Measurements from ENCODE around the gene NDUFS3. TPM values are rescaled to one million over a fixed set of nuclear protein-coding genes. Genes with fewer than 3 reads are reported as not detected.
A peak's percentile ranks its signal among the peaks of the same experiment; 100 is the strongest.

The NDUFS3 gene
- total and polyA plus RNA-seq, 2 of the 13 experiments (the other 11 are each of a cell fraction or from before 2014, with no cell fraction given): 151 to 184 TPM

DNA sequence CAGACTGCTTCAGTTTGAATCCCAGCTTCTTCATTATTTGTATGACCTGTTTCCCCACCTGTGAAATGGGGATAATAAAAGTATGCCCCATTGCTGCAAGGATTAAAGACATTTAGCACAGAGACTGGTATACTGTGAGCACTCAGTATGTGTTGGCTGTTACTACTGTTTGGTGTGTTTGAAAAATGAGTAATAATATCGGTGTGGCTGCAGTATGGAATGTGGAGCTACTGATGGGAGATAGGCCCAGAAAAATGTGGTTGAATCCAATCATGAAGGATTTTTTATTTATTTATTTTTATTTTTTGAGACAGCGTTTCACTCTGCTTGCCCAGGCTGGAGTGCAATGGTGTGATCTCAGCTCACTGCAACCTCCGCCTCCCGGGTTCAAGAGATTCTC is 24.4 kb downstream of the NDUFS3 start (continued):
- TF ChIP-seq ZFP36 (IDR thresholded peaks at IDR 0.05; ENCODE audit: borderline replicate concordance, low read depth, low read length, partially characterized antibody) (no peak), ZMYM3 (CRISPR knock-in tag; IDR thresholded peaks at IDR 0.05) (no peak), ZNF747 (CRISPR knock-in tag; IDR thresholded peaks at IDR 0.05; ENCODE audit: borderline replicate concordance) (no peak)
- TF ChIP-seq, protein P1, sequence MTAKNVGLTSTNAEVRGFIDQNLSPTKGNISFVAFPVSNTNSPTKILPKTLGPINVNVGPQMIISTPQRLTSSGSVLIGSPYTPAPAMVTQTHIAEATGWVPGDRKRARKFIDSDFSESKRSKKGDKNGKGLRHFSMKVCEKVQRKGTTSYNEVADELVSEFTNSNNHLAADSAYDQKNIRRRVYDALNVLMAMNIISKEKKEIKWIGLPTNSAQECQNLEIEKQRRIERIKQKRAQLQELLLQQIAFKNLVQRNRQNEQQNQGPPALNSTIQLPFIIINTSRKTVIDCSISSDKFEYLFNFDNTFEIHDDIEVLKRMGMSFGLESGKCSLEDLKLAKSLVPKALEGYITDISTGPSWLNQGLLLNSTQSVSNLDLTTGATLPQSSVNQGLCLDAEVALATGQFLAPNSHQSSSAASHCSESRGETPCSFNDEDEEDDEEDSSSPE (CRISPR knock-in tag; IDR thresholded peaks at IDR 0.05): no peak

DNA sequence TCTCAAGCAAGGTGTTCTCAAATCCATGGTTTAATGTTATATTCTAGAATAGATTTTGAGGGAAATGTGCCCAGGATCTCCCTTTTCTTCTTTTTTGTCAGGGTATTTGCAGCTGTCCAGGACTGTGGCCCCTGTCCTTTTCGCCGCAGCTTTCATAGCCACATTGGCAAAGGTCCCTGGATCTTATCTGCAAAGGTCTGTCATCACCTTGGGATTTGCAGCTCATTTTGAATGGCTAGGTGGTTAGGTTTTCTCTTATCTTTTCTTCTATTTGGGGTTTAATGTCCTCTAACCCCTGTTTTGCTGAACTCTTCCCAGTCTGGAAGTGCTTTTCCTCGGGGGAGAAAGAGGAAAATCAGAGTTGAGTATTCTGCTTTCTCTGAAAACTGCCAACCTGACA is 27.0 kb downstream of the NDUFS3 start:
- no peaks in the 10 kb centered on the region for H3K27me3 ChIP-seq (ENCODE audit: control insufficient read depth in 1 of 2, insufficient read depth in 2 of 2, low read length in 2 of 2)
- in situ Hi-C loops (cut with HindIII; ENCODE audit: extremely low pct_ligation_motif_present, low pct_unique_long_range_greater_than_20kb): no loop called here
- H3K4me2 ChIP-seq (ENCODE audit: low read depth, low read length): no peak overlapping the region
- 55% methylated on average over 3 of the region's 3 CpGs for WGBS (ENCODE audit: low lambda C conversion rate)
- H4K20me1 ChIP-seq (ENCODE audit: insufficient read depth, low read length): no peaks in the 10 kb centered on the region
- POLR2A ChIA-PET: no interaction called here
- no TSS peak for BruUV-seq (replicated peaks)
- H3K79me2 ChIP-seq (ENCODE audit: insufficient read depth, low read length): no peaks in the 10 kb centered on the region
- no peak overlapping the region for H3K4me3 ChIP-seq (replicated peaks in 1 of 3; ENCODE audit: insufficient read depth in 1 of 3, low read depth in 2 of 3, low read length in 3 of 3)
- ATAC-seq: no peak
- intact Hi-C loops (cut with micrococcal nuclease; ENCODE audit: unreplicated experiment): no loop called here
- no peak for TF ChIP-seq FLYWCH1 (CRISPR knock-in tag; IDR thresholded peaks at IDR 0.05)
- TF ChIP-seq CHD2 (IDR thresholded peaks at IDR 0.05; ENCODE audit: low read depth, low read length): no peak
- DNase-seq (ENCODE audit: low spot score): no peak
- CTCF ChIA-PET (ENCODE audit: low intra/inter-chr PET ratio, low total read pairs): no interaction called here
- no peak overlapping the region for H3K27ac ChIP-seq (ENCODE audit: extremely low read length, insufficient read depth, low read length)
- H3K9me3 ChIP-seq (ENCODE audit: low read length): no peaks in the 10 kb centered on the region
- H3K4me1 ChIP-seq (ENCODE audit: insufficient read depth, low read length): peaks cover 16% of the 10 kb centered on the region
- no peak overlapping the region for H3K9ac ChIP-seq (ENCODE audit: insufficient read depth, low read depth, low read length)
- H2AFZ ChIP-seq (ENCODE audit: low read length): no peak overlapping the region
- H3K36me3 ChIP-seq (replicated peaks in 1 of 2; ENCODE audit: control insufficient read depth in 1 of 2, insufficient read depth in 2 of 2, low read length in 2 of 2): no peaks in the 10 kb centered on the region
- no peak for FAIRE-seq

DNA sequence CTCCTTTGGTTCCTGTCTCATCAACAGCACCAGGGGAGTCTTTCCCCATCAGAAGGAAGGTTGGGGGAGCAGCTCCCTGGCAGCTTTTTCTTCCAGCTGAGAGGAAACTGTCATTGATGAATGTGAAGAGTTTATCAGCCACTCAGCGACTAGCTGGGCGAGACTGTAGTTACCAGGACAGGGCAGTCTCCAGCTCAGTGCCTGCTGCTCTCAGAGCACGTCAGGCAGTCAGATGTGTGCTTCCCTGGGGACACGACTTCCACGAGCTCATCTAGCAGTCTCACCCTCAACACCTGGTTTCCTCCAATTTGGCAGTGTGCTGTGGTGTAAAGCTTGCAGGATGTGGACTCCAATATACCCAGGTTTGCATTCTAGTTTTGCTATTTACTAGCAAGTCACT is 27.9 kb downstream of the NDUFS3 start:
- BruUV-seq (replicated peaks): no TSS peak
- Histone ChIP-seq H3K4me1 (ENCODE audit: insufficient read depth, low read length) (peaks cover 16% of the 10 kb centered on the region), H2AFZ (ENCODE audit: low read length) (no peak overlapping the region), H3K27me3 (ENCODE audit: control insufficient read depth in 1 of 2, insufficient read depth in 2 of 2, low read length in 2 of 2) (no peaks in the 10 kb centered on the region), H3K79me2 (ENCODE audit: insufficient read depth, low read length) (no peaks in the 10 kb centered on the region), H3K4me3 (replicated peaks in 1 of 3; ENCODE audit: insufficient read depth in 1 of 3, low read depth in 2 of 3, low read length in 3 of 3) (no peak overlapping the region), H3K9ac (ENCODE audit: insufficient read depth, low read depth, low read length) (no peak overlapping the region), H3K4me2 (ENCODE audit: low read depth, low read length) (no peak overlapping the region), H3K27ac (ENCODE audit: extremely low read length, insufficient read depth, low read length) (no peak overlapping the region), H3K9me3 (ENCODE audit: low read length) (no peaks in the 10 kb centered on the region), H3K36me3 (replicated peaks in 1 of 2; ENCODE audit: control insufficient read depth in 1 of 2, insufficient read depth in 2 of 2, low read length in 2 of 2) (no peaks in the 10 kb centered on the region), H4K20me1 (ENCODE audit: insufficient read depth, low read length) (no peaks in the 10 kb centered on the region)
- 72% methylated on average over 5 of the region's 5 CpGs for WGBS (ENCODE audit: low lambda C conversion rate)
- CTCF ChIA-PET (ENCODE audit: low intra/inter-chr PET ratio, low total read pairs): no interaction called here
- DNase-seq (ENCODE audit: low spot score): no peak
- TF ChIP-seq POLR2G (IDR thresholded peaks at IDR 0.05; ENCODE audit: low read depth, low read length) (no peak), ZSCAN20 (CRISPR knock-in tag; IDR thresholded peaks at IDR 0.05; ENCODE audit: borderline replicate concordance) (no peak), ZNF776 (CRISPR knock-in tag; IDR thresholded peaks at IDR 0.05) (no peak), YY1 (IDR thresholded peaks at IDR 0.05; ENCODE audit: insufficient read depth, insufficient replicate concordance, low read depth, low read length) (no peak)
- in situ Hi-C loops (cut with HindIII; ENCODE audit: extremely low pct_ligation_motif_present, low pct_unique_long_range_greater_than_20kb) (no loop called here), intact Hi-C loops (cut with micrococcal nuclease; ENCODE audit: unreplicated experiment) (no loop called here)
- peak; percentile 27 for ATAC-seq
- POLR2A ChIA-PET: no interaction called here
- FAIRE-seq: no peak

All from HepG2 (cell line).